AG10803 (cell line): Measurements from ENCODE around the gene MDP1.
A peak's percentile ranks its signal among the peaks of the same experiment; 100 is the strongest.
"Not testable (repeated sequence)": the region's sequence is repeated elsewhere in the genome, so short reads cannot be mapped to it uniquely, and the experiment has no call there.

Source experiments
- DNase-seq: peaks from one replicate; pipeline ENCODE4 v3.0.0; 2010; ENCODE audit warnings: low read depth
- H3K4me3 ChIP-seq: 2 replicates; pipeline ENCODE4 v1.5.1; 2011; ENCODE audit warnings: mild to moderate bottlenecking, low read length, control low read depth
- TF ChIP-seq, protein P1 (sequence below): conservative IDR thresholded peaks from 2 replicates; pipeline ENCODE4 v1.5.1; 2011; ENCODE audit warnings: mild to moderate bottlenecking, low read length, control low read depth, inconsistent platforms

Gene MDP1

GRCh38 chr14:24212924-24213865 is 2.7 kb downstream of the MDP1 start, which contains the start of gene CHMP4A:
Gene CHMP4A, minus strand, starts transcription at chr14:24213488. Its CDS starts 49 bp downstream, at chr14:24213439.
- TF ChIP-seq, protein P1, sequence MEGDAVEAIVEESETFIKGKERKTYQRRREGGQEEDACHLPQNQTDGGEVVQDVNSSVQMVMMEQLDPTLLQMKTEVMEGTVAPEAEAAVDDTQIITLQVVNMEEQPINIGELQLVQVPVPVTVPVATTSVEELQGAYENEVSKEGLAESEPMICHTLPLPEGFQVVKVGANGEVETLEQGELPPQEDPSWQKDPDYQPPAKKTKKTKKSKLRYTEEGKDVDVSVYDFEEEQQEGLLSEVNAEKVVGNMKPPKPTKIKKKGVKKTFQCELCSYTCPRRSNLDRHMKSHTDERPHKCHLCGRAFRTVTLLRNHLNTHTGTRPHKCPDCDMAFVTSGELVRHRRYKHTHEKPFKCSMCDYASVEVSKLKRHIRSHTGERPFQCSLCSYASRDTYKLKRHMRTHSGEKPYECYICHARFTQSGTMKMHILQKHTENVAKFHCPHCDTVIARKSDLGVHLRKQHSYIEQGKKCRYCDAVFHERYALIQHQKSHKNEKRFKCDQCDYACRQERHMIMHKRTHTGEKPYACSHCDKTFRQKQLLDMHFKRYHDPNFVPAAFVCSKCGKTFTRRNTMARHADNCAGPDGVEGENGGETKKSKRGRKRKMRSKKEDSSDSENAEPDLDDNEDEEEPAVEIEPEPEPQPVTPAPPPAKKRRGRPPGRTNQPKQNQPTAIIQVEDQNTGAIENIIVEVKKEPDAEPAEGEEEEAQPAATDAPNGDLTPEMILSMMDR, result peak; percentile 19; the same call in 1 of the 2 replicates
- H3K4me3 ChIP-seq, result peak within 1 kb of the TSS; percentile 88
- peak; percentile 98 for DNase-seq

DNA sequence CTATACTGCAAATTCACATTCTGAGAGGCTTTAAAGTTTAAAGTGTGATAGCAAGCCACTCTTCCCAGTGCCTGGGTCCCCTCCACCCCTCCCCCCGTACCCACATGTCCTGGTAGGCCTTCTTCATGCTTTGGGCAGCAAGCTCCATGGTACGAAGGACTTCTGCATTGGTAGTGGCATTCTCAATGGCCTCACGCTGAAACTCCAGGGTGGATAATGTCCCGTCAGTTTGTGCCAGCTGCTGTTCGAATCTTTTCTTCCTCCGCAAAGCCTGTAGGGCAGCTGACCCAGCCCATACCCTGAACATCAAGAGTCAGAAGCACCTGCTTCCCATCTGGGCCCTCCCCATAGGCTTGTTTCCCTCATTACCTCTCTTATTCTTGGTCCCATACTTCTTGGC is 4.6 kb downstream of the MDP1 start:
- no peak for DNase-seq
- no peak overlapping the region for H3K4me3 ChIP-seq
- TF ChIP-seq, protein P1, result no peak

- TF ChIP-seq, protein P1, result no peak
- DNase-seq, result no peak
- H3K4me3 ChIP-seq, result no peak overlapping the region
Observed at GRCh38 chr14:24207625-24208024, 8.2 kb downstream of the MDP1 start.

GRCh38 chr14:24207104-24207551 is 8.7 kb downstream of the MDP1 start:
- DNase-seq, result no peak
- TF ChIP-seq, protein P1, result no peak
- no peak overlapping the region for H3K4me3 ChIP-seq

DNA sequence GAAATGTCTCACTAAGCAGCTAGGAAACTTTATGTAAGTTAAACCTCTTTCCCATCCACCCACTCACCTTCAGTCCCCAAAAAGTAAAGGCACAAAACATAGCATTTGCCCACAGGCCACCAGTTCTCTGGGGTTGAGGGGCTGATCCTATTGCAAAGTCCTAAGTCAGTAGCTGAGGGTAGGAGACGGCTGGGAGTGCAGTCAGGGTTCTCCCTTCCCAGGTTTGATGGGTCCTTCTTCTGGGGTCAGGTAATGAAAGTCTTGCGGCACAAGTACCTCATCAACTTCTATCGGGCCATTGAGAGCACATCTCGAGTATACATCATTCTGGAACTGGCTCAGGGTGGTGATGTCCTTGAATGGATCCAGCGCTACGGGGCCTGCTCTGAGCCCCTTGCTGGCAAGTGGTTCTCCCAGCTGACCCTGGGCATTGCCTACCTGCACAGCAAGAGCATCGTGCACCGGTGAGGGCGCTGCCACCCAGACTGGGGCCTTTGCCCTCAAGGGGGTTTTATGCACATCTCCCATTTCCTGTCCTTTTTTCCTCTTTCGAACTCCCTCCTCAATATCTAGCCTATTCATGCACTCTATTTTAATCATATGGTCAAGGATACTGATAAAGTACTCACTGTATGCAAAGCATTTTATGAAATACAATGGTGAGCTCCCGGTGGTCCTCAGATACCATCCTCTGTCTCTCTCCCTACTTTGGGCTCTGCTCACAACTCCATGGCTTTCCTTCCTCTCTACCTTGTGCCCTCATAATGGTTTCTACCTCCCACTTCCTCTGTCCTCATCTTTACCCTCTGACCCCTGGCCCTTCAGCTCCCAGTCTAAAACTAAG is 9.4 kb downstream of the MDP1 start:
- H3K4me3 ChIP-seq, result no peak overlapping the region
- TF ChIP-seq, protein P1, result no peak
- DNase-seq, result no peak

- TF ChIP-seq, protein P1, result no peak
- no peak for DNase-seq
- H3K4me3 ChIP-seq, result no peak overlapping the region
Observed at GRCh38 chr14:24204163-24205146, 11.4 kb downstream of the MDP1 start.

- not testable (repeated sequence) for H3K4me3 ChIP-seq
Observed at GRCh38 chr14:24203249-24203886, 12.5 kb downstream of the MDP1 start.

DNA sequence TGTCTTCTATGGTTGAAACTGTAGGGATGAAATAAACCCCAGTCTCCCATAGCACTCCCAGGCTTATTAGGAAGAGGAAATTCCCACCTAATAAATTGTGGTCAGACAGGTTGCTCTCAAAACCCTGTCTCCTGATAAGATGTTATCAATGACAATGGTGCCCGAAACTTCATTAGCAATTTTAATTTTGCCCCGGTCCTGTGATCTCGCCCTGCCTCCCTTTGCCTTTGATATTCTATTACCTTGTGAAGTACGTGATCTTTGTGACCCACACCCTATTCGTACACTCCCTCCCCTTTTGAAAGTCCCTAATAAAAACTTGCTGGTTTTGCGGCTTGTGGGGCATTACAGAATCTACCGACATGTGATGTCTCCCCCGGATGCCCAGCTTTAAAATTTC is 13.3 kb downstream of the MDP1 start:
- not testable (repeated sequence) for H3K4me3 ChIP-seq, DNase-seq

More at GRCh38 chr14:24203249-24203886, 12.5 kb downstream of the MDP1 start:
- DNase-seq, result not testable (repeated sequence)
